Measurements from ENCODE around the gene FMO4.
"Not testable (repeated sequence)": the region's sequence is repeated elsewhere in the genome, so short reads cannot be mapped to it uniquely, and the experiment has no call there.

DNA sequence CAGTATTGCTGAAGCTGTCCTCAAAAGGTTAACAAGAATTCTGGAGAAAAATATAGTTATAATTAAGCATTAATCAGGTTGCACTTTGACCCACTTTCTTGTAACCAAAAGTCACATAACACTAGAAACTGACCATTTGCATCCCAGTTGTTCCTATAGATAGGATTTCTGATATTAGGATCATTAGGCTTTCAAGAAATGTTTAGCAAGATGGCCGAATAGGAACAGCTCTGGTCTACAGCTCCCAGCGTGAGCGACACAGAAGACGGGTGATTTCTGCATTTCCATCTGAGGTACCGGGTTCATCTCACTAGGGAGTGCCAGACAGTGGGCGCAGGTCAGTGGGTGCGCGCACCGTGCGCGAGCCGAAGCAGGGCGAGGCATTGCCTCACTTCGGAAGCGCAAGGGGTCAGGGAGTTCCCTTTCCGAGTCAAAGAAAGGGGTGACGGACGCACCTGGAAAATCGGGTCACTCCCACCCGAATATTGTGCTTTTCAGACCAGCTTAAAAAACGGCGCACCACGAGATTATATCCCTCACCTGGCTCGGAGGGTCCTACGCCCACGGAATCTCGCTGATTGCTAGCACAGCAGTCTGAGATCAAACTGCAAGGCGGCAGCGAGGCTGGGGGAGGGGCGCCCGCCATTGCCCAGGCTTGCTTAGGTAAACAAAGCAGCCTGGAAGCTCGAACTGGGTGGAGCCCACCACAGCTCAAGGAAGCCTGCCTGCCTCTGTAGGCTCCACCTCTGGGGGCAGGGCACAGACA is 59.6 kb downstream of the FMO4 start:
- not testable (repeated sequence) for TF ChIP-seq EZH2 (IDR thresholded peaks at IDR 0.05; ENCODE audit: borderline replicate concordance, low read length)
- TF ChIP-seq, protein P1, sequence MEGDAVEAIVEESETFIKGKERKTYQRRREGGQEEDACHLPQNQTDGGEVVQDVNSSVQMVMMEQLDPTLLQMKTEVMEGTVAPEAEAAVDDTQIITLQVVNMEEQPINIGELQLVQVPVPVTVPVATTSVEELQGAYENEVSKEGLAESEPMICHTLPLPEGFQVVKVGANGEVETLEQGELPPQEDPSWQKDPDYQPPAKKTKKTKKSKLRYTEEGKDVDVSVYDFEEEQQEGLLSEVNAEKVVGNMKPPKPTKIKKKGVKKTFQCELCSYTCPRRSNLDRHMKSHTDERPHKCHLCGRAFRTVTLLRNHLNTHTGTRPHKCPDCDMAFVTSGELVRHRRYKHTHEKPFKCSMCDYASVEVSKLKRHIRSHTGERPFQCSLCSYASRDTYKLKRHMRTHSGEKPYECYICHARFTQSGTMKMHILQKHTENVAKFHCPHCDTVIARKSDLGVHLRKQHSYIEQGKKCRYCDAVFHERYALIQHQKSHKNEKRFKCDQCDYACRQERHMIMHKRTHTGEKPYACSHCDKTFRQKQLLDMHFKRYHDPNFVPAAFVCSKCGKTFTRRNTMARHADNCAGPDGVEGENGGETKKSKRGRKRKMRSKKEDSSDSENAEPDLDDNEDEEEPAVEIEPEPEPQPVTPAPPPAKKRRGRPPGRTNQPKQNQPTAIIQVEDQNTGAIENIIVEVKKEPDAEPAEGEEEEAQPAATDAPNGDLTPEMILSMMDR (IDR thresholded peaks at IDR 0.05; ENCODE audit: low read length) = not testable (repeated sequence)

All from OCI-LY1 (cell line).